Activated B cell treated with CpG ODN at 0.5 μM for 24 hours (primary cell): Measurements from ENCODE around the gene KDM4B. TPM values are rescaled to one million over a fixed set of nuclear protein-coding genes. Genes with fewer than 3 reads are reported as not detected.

Experiments
- ATAC-seq: fragments of 200-7000 bp; cut with Tn5 transposase; one replicate; pipeline ENCODE4 v1.10.0; 2021; ENCODE audit warnings: low read depth, mild to moderate bottlenecking, moderate library complexity
- CTCF ChIA-PET: fragments of 350-600 bp; sonication (Branson Sonifier 250); formaldehyde crosslinking; loops from one replicate; lab custom pipeline; 2021; ENCODE audit warnings: antibody characterized with exemption; lab: Charles Lee
- POLR2A ChIA-PET: fragments of 350-600 bp; sonication (Branson Sonifier 250); formaldehyde crosslinking; loops from one replicate; lab custom pipeline; 2021; ENCODE audit warnings: antibody characterized with exemption; lab: Charles Lee
- DNase-seq: peaks from one replicate; pipeline ENCODE4 v3.0.0; 2022
- H3K27ac Mint-ChIP-seq: one replicate; pipeline ENCODE4 v1.8.0; 2020; ENCODE audit warnings: mixed read lengths
- H3K27me3 Mint-ChIP-seq: one replicate; pipeline ENCODE4 v1.8.0; 2021; ENCODE audit warnings: mixed read lengths
- H3K36me3 Mint-ChIP-seq: one replicate; pipeline ENCODE4 v1.8.0; 2021; ENCODE audit warnings: low read depth, mixed read lengths
- H3K4me1 Mint-ChIP-seq: one replicate; pipeline ENCODE4 v1.8.0; 2021; ENCODE audit warnings: mixed read lengths
- H3K4me3 Mint-ChIP-seq: one replicate; pipeline ENCODE4 v1.8.0; 2020; ENCODE audit warnings: mild to moderate bottlenecking, mixed read lengths
- H3K9me3 Mint-ChIP-seq: one replicate; pipeline ENCODE4 v1.8.0; 2020; ENCODE audit warnings: mixed read lengths
- intact Hi-C: fragments of 100-400 bp; cut with micrococcal nuclease; formaldehyde crosslinking; loops from one replicate; pipeline ENCODE4 v1.15.1; 2024
- total RNA-seq: library from RNA; stranded (reverse); gene quantifications from 2 replicates; pipeline ENCODE4 v1.2.3, GENCODE V29; 2022
- TF ChIP-seq, protein P1 (sequence below): fragments of 200-600 bp; IDR thresholded peaks from one replicate; pipeline ENCODE4 v1.8.0; 2022; ENCODE audit warnings: antibody characterized with exemption, mild to moderate bottlenecking

Gene KDM4B
- total RNA-seq, 1 donor from 2014 or later, result 88.9 TPM

DNA sequence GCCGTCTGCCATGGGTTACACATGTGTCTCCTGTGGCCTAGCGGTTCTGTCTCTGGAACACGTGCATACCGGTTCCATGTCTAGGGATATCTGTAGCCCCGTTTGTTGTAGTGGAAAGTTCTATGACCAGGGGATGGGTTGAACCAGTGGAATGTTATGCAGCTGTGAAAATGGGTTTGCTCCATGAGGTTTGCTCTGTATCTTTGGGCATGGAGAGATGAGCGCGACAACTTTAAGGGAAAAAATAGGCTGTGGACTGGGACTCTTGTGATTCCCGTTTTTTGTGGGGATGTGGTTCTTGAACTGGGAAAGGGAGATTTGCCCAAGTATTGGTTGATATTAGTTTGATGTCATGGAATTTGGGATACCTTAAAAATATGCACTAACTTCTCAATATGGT, 120.4 kb downstream of the KDM4B start:
- Mint-ChIP-seq H3K4me3 (no peak overlapping the region), H3K9me3 (no peaks in the 10 kb centered on the region), H3K27me3 (no peaks in the 10 kb centered on the region), H3K27ac (no peak overlapping the region), H3K36me3 (peaks cover 28% of the 10 kb centered on the region), H3K4me1 (peaks cover 3% of the 10 kb centered on the region)
- ChIA-PET CTCF (no interaction called here), POLR2A (no interaction called here)
- TF ChIP-seq, protein P1, sequence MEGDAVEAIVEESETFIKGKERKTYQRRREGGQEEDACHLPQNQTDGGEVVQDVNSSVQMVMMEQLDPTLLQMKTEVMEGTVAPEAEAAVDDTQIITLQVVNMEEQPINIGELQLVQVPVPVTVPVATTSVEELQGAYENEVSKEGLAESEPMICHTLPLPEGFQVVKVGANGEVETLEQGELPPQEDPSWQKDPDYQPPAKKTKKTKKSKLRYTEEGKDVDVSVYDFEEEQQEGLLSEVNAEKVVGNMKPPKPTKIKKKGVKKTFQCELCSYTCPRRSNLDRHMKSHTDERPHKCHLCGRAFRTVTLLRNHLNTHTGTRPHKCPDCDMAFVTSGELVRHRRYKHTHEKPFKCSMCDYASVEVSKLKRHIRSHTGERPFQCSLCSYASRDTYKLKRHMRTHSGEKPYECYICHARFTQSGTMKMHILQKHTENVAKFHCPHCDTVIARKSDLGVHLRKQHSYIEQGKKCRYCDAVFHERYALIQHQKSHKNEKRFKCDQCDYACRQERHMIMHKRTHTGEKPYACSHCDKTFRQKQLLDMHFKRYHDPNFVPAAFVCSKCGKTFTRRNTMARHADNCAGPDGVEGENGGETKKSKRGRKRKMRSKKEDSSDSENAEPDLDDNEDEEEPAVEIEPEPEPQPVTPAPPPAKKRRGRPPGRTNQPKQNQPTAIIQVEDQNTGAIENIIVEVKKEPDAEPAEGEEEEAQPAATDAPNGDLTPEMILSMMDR, result no peak
- ATAC-seq, result no peak
- intact Hi-C loops, result no loop called here
- no peak for DNase-seq

DNA sequence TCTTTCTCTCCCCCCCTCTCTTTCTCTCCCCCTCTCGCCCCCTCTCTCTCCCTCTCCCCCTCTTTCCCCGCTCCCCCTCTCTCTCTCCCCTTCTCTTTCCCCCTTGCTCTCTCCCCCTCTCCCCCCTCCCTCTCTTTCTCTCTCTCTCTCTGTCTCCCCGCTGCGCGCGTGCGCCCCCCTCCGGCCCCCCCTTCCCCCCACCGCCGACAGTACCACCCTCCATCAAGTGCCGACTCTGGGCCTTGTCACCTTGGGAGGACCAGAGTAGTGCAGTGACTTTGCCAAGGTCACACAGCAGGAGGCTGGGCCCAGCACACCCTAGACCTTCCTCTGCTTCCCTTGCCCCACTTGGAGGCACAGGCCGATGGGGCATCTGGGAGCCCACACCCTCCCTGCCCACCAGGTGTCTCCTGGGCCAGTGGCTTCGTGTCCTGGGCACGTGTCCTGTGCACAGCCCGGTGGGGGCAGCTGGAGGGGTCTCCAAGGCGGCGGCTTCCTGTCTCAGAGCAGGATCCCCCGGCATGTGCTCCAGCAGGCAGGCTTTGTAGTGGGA, 121.6 kb downstream of the KDM4B start:
- Mint-ChIP-seq H3K4me3 (no peak overlapping the region), H3K27ac (no peak overlapping the region), H3K4me1 (peaks cover 3% of the 10 kb centered on the region), H3K9me3 (no peaks in the 10 kb centered on the region), H3K36me3 (peaks cover 24% of the 10 kb centered on the region), H3K27me3 (no peaks in the 10 kb centered on the region)
- TF ChIP-seq, protein P1, result no peak
- intact Hi-C loops, result no loop called here
- no peak for DNase-seq
- ChIA-PET POLR2A (no interaction called here), CTCF (no interaction called here)
- no peak for ATAC-seq

- DNase-seq, result no peak
- H3K36me3 Mint-ChIP-seq, result peaks cover 25% of the 10 kb centered on the region
- H3K9me3 Mint-ChIP-seq, result no peaks in the 10 kb centered on the region
- H3K27me3 Mint-ChIP-seq, result no peaks in the 10 kb centered on the region
- H3K4me1 Mint-ChIP-seq, result peaks cover 3% of the 10 kb centered on the region
- no peak overlapping the region for H3K27ac Mint-ChIP-seq
- TF ChIP-seq, protein P1, result no peak
- no peak for ATAC-seq
- intact Hi-C loops, result no loop called here
- POLR2A ChIA-PET, result no interaction called here
- CTCF ChIA-PET, result no interaction called here
- H3K4me3 Mint-ChIP-seq, result no peak overlapping the region
Observed at GRCh38 chr19:5091018-5091683, 122.2 kb downstream of the KDM4B start.

DNA sequence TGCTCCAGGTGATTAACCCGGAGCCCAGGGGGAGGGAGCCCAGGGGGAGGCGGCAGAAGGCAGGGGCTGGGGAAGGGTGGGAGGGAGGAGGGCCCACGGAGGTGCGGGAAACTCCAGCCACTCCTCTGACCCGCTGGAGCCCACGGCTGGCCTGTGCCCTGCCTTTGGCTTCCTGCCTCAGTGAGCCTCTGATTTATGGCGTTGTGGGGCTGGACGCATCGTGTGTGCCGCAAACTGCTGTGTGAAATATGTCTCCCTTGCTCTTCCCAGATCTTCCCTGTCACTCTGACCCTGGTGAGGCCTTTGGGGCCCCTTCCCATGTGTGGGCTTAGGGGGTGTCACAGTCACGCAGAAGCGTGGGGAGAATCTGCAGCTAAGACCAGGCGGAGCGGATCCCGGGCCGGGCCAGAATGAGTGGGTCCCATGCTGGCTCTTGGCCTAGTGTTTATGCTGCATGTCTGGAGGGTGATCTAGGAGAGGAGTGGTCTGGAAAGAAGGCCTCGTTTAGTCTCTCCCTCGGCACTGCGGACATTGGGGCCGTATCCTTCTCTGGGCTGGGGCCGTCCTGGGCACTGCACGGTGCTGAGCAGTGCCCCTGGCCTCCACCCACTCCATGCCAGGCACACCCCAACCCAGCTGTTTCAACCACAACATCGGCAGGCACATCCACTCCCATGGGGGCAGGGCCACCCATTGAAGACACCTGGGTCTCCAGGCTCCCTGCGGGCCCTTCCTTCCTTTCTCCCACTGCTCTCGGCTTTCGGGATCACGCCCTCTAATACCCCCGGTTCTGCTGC, 123.0 kb downstream of the KDM4B start:
- peaks cover 3% of the 10 kb centered on the region for H3K4me1 Mint-ChIP-seq
- H3K4me3 Mint-ChIP-seq, result no peak overlapping the region
- H3K27me3 Mint-ChIP-seq, result no peaks in the 10 kb centered on the region
- H3K27ac Mint-ChIP-seq, result no peak overlapping the region
- H3K36me3 Mint-ChIP-seq, result peaks cover 24% of the 10 kb centered on the region
- CTCF ChIA-PET, result no interaction called here
- ATAC-seq, result no peak
- no peaks in the 10 kb centered on the region for H3K9me3 Mint-ChIP-seq
- intact Hi-C loops, result no loop called here
- TF ChIP-seq, protein P1, result no peak
- DNase-seq, result no peak
- POLR2A ChIA-PET, result no interaction called here

GRCh38 chr19:5092481-5092843, 123.5 kb downstream of the KDM4B start:
- no peak for DNase-seq
- H3K4me3 Mint-ChIP-seq, result no peak overlapping the region
- H3K36me3 Mint-ChIP-seq, result peaks cover 23% of the 10 kb centered on the region
- TF ChIP-seq, protein P1, result no peak
- ATAC-seq, result no peak
- no peaks in the 10 kb centered on the region for H3K27me3 Mint-ChIP-seq
- H3K9me3 Mint-ChIP-seq, result no peaks in the 10 kb centered on the region
- ChIA-PET POLR2A (no interaction called here), CTCF (no interaction called here)
- intact Hi-C loops, result no loop called here
- H3K4me1 Mint-ChIP-seq, result peaks cover 3% of the 10 kb centered on the region
- no peak overlapping the region for H3K27ac Mint-ChIP-seq
